Measurements from ENCODE around the gene TAS2R60.

DNA sequence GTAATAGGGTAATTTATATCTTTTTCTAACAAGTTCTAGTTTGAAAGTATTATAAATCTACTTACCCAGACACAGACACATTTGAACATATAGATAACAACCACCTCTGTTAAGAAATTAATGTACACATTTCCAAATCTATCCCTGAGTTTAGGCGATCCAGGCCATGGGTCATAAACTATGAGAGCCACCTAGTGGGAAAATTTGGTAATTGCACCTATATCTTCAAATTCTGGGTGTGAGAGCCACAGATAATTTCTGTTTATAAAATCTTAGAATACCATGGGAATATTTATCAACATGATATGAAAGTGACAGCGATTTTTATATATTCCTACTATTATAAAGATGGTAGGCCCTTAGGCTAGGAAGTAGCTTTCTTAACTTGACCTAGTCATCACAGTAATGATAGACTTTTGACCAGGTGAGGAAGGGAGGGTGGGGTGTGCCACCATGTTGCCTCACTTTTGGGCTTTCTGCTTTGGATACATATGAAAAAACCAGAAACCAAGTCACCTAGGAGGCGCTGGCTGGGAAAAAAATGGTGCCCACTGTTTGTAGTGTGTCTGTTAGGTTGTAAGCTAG lies 26.6 kb upstream of the TAS2R60 start:
- TF ChIP-seq, protein P1, sequence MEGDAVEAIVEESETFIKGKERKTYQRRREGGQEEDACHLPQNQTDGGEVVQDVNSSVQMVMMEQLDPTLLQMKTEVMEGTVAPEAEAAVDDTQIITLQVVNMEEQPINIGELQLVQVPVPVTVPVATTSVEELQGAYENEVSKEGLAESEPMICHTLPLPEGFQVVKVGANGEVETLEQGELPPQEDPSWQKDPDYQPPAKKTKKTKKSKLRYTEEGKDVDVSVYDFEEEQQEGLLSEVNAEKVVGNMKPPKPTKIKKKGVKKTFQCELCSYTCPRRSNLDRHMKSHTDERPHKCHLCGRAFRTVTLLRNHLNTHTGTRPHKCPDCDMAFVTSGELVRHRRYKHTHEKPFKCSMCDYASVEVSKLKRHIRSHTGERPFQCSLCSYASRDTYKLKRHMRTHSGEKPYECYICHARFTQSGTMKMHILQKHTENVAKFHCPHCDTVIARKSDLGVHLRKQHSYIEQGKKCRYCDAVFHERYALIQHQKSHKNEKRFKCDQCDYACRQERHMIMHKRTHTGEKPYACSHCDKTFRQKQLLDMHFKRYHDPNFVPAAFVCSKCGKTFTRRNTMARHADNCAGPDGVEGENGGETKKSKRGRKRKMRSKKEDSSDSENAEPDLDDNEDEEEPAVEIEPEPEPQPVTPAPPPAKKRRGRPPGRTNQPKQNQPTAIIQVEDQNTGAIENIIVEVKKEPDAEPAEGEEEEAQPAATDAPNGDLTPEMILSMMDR (IDR thresholded peaks at IDR 0.05; ENCODE audit: insufficient read depth, low read depth, low read length), result peak; percentile 73
- TF ChIP-seq EZH2 (IDR thresholded peaks at IDR 0.05; ENCODE audit: insufficient read depth, low read length), result no peak
